Neutrophil (primary cell): ENCODE results near the gene ATXN3L.

Source experiments
- H3K27ac ChIP-seq: fragments of 200-600 bp; sonication (generic); 2 replicates; pipeline ENCODE4 v1.5.1; 2016; ENCODE audit warnings: mild to moderate bottlenecking, moderate library complexity
- H3K27me3 ChIP-seq: fragments of 200-600 bp; sonication (generic); 2 replicates; pipeline ENCODE4 v1.6.0; 2016; ENCODE audit warnings: mild to moderate bottlenecking
- H3K36me3 ChIP-seq: fragments of 200-600 bp; sonication (generic); 2 replicates; pipeline ENCODE4 v1.5.1; 2017
- H3K4me1 ChIP-seq, 2 experiments: fragments of 200-600 bp in 1 of 2; sonication (generic) in 1 of 2; 1 replicate in 1 of 2; 2 replicates in 1 of 2; pipeline versions ENCODE4 v1.5.1 to v1.6.1; 2013 to 2016; ENCODE audit warnings: low read depth in 1 of 2, low read length in 1 of 2, mild to moderate bottlenecking in 1 of 2, moderate library complexity in 1 of 2; ENCODE audit not compliant: control insufficient read depth in 1 of 2, insufficient read depth in 1 of 2
- H3K4me3 ChIP-seq, 2 experiments: fragments of 200-600 bp in 1 of 2; sonication (generic) in 1 of 2; 1 replicate in 1 of 2; 2 replicates in 1 of 2; pipeline ENCODE4 v1.5.1; 2013 to 2016; ENCODE audit warnings: low read depth in 1 of 2, low read length in 1 of 2, mild to moderate bottlenecking in 1 of 2, moderate library complexity in 1 of 2
- H3K9me3 ChIP-seq: fragments of 200-600 bp; sonication (generic); 2 replicates; pipeline ENCODE4 v1.5.1; 2016
- CTCF ChIP-seq: fragments of 200-600 bp; sonication (generic); IDR thresholded peaks from 2 replicates; pipeline ENCODE4 v1.5.1; 2016; ENCODE audit warnings: antibody characterized with exemption

ATXN3L gene

GRCh38 chrX:13334491-13334890 is 14.6 kb upstream of the ATXN3L start:
- no peak for TF ChIP-seq CTCF
- Histone ChIP-seq H3K36me3 (no peaks in the 10 kb centered on the region), H3K27ac (no peak overlapping the region), H3K27me3 (no peaks in the 10 kb centered on the region), H3K4me3 (no peak overlapping the region), H3K4me1 (no peaks in the 10 kb centered on the region), H3K9me3 (no peaks in the 10 kb centered on the region)

GRCh38 chrX:13330446-13330845 is 10.6 kb upstream of the ATXN3L start:
- Histone ChIP-seq H3K4me1 (no peaks in the 10 kb centered on the region), H3K4me3 (no peak overlapping the region), H3K27ac (no peak overlapping the region), H3K9me3 (no peaks in the 10 kb centered on the region), H3K27me3 (no peaks in the 10 kb centered on the region), H3K36me3 (no peaks in the 10 kb centered on the region)
- TF ChIP-seq CTCF, result no peak

- TF ChIP-seq CTCF, result no peak
- Histone ChIP-seq H3K4me1 (no peaks in the 10 kb centered on the region), H3K4me3 (no peak overlapping the region)
Observed at GRCh38 chrX:13327666-13328065, 7.8 kb upstream of the ATXN3L start.

GRCh38 chrX:13323241-13323640 is 3.4 kb upstream of the ATXN3L start:
- no peaks in the 10 kb centered on the region for H3K27me3 ChIP-seq
- no peak overlapping the region for H3K27ac ChIP-seq
- H3K4me3 ChIP-seq, result no peak overlapping the region
- no peaks in the 10 kb centered on the region for H3K36me3 ChIP-seq
- TF ChIP-seq CTCF, result no peak
- H3K4me1 ChIP-seq, result no peaks in the 10 kb centered on the region
- H3K9me3 ChIP-seq, result no peaks in the 10 kb centered on the region

More at GRCh38 chrX:13327666-13328065, 7.8 kb upstream of the ATXN3L start:
- no peak overlapping the region for H3K27ac ChIP-seq
- no peaks in the 10 kb centered on the region for H3K9me3 ChIP-seq
- H3K27me3 ChIP-seq, result no peaks in the 10 kb centered on the region
- no peaks in the 10 kb centered on the region for H3K36me3 ChIP-seq

- no peaks in the 10 kb centered on the region for H3K36me3 ChIP-seq
- no peak overlapping the region for H3K27ac ChIP-seq
- H3K4me1 ChIP-seq, result no peaks in the 10 kb centered on the region
- H3K9me3 ChIP-seq, result no peaks in the 10 kb centered on the region
- H3K27me3 ChIP-seq, result no peaks in the 10 kb centered on the region
- H3K4me3 ChIP-seq, result no peak overlapping the region
- TF ChIP-seq CTCF, result no peak
Observed at GRCh38 chrX:13317366-13317765, 2.5 kb downstream of the ATXN3L start.

- no peak overlapping the region for H3K27ac ChIP-seq
- no peaks in the 10 kb centered on the region for H3K9me3 ChIP-seq
- no peaks in the 10 kb centered on the region for H3K36me3 ChIP-seq
- no peak for TF ChIP-seq CTCF
- H3K4me3 ChIP-seq, result no peak overlapping the region
- H3K4me1 ChIP-seq, result peaks cover 0 to 2% of the 10 kb centered on the region in 2 experiments
- no peaks in the 10 kb centered on the region for H3K27me3 ChIP-seq
Observed at GRCh38 chrX:13311560-13311959, 8.3 kb downstream of the ATXN3L start.
